ENCODE measurements around the gene USF1.
A peak's percentile ranks its signal among the peaks of the same experiment; 100 is the strongest.
"Not testable (repeated sequence)": the region's sequence is repeated elsewhere in the genome, so short reads cannot be mapped to it uniquely, and the experiment has no call there.

USF1 gene

DNA sequence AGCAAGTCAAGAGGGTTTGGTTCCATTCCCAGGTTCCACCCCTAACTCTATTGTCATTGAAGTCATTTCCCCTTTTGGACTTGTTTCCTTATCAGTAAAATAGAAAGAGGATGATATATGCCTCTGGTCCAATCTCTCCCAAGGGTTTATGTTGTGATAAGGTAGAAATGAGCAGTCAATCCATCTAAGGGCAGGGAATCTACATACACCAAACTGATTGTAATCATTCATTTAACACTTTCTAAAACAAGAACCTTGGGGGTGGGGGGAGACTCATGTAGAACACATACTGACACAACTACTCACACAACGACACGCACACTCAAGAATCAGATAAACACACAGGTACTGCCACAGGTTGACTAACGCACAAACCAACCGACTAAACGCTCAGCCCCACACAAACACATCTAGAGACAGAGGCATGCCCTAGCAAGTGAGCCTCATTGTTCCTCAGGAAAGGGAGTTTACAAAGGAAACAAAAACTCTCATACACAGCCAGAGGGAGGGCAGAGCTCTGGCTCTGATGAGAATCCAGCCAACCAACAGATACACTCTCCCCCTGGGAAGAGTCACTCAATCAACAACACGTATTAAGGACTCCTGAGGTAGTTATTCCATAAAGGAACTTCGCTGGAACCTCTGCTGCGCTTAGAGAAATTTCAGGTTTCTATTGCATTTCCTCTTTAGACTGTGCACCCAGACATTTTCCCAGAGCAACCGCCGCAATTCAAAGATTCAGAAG is 25.9 kb downstream of the USF1 start:
- no peak for DNase-seq (ENCODE audit: low spot score)

DNA sequence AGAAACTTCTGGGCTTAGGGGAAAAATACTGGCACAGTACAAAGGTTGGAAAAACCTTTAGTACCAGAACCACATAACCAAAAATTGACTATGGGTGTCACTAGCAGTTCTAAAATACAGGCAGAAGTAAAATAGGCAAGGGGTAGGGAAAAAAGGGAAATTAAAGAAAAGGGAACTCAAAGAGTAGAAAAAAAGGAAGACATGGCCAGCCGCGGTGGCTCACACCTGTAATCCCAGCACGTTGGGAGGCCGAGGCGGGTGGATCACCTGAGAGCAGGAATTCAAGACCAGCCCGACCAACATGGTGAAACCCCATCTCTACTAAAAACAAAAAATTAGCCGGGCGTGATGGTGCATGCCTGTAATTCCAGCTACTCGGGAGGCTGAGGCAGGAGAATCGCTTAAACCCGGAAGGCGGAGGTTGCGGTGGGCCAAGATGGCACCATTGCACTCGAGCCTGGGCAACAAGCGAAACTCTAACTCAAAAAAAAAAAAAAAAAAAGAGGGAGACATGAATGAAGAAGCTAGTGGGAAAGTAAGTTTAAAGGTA is 26.6 kb downstream of the USF1 start:
- DNase-seq (ENCODE audit: low spot score): not testable (repeated sequence)

DNA sequence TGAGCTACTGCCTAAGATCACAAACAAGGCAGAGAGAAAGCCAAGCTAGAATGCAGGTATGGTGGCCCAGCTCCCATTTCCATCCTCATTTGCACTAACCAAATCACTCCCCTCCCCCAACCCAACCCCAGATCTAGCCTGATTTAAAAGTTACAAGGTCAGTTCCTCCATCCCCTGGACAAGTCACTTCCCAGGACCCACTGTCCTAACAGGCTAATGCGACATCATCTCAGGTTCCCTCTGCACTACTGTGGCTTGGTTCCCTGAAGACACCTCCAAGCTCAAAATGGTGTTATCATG is 27.2 kb downstream of the USF1 start:
- no peak for DNase-seq (ENCODE audit: low spot score)

DNA sequence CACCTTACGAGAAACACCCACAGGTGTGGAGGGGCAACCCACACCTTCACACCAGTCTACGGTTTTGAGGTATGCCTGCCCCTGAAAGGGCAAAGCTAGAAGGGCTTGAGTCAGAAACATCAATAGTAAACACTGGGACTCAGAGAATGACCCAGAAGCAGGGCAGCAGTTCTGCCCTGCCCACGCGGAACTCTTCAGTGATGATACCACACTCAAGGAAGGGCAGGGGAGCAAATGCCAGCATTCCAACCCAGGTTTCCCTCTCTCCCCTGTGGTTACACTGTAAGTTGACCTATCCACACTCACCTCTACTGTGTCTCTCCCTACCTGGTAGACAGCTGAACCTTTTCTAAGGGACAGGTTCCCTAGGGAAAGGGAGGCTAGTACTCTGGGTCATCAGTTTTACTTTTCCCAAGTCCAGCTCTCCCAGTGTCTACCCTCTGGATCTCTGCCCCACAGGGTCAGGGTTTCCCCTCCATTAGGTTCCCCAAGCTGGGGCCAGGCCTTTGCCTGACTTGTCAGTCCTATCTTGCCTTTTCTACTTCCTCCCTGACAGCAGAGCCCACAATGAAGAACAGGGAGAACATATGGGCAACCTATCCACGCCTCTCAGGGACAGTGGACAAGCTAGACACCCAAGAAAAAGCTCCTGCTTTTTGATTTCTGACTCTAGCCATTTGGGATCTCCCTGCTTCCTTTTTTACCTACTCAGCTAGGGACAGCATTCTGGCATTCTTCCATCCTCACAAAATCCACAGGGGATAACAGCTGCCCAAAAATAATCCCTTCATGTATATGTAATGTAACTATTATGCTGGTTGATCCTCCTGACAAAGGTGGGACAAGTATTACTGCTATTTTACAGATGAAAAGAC is 27.8 kb downstream of the USF1 start:
- DNase-seq (ENCODE audit: low spot score): no peak

DNA sequence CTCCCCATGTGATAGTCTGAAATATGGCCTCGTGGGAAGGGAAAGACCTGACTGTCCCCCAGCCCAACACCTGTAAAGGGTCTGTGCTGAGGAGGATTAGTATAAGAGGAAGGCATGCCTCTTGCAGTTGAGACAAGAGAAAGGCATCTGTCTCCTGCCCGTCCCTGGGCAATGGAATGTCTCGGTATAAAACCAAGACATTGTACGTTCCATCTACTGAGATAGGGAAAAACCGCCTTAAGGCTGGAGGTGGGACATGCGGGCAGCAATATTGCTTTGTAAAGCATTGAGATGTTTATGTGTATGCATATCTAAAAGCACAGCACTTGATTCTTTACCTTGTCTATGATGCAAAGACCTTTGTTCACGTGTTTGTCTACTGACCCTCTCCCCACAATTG is 28.6 kb downstream of the USF1 start:
- DNase-seq (ENCODE audit: low spot score): not testable (repeated sequence)

DNA sequence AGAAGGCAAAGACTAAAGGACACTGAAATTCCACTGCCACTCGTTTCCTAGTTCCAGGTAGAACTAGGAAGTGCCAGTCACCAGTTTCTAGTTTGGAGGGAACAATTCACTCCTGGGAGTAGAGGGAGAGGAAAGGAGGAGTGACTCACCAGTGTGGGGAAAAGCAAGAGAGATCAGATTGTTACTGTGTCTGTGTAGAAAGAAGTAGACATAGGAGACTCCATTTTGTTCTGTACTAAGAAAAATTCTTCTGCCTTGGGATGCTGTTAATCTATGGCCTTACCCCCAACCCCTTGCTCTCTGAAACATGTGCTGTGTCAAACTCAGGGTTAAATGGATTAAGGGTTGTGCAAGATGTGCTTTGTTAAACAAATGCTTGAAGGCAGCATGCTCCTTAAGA is 29.1 kb downstream of the USF1 start:
- DNase-seq (ENCODE audit: low spot score): not testable (repeated sequence)

DNA sequence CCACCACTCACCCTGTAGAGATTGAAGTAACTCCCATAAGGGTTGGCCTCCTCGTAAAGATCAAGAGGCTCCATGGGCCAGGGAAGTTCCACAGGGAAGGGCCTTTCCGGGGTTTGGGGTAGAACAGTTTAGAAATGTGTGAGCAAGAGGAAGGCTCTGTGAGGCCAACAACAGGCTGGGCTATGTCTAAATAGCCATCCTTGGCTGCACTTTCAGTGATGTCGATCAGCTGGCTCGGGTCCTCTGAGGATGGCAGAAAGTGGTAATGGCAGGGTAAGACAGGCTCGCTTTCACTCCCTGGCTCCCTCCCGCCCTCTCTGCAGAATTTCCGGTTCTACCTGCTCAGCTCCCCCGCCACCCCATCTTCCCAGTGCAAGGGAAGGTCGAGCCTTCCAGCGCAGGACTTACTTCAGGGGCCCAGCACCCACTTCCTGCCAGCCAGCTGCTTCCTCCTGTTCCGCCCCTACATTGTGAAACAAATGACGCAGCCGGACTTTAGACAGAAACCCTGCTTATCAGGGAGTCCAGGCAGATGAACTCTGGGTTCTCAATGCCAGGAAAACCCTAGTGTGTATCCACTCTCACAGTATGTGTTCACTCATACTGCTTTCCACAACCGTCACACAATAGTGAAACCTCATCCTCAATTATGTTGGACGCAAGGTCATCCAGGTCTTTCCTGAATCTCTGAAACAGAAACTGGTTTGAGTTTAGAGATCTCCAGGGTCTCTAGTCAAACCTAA is 32.1 kb downstream of the USF1 start:
- DNase-seq (ENCODE audit: low spot score): peak; percentile 54

DNA sequence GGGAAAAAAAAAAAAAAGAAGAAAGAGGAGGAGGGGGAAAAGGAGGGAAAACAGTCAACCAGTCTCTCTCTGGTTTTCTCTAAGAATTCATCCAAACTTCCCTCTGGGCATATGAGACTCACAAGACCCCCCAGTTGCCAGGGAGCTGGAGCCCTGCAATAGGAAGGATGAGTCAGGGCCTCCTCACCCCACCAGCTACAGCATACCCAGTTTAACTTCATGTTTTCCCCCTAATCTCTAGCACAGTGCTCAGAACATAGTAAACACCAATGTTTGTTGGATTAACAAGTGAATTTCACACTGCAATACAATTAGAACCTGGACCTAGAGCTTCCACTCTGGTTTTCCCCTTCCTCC is 32.7 kb downstream of the USF1 start:
- no peak for DNase-seq (ENCODE audit: low spot score)

DNA sequence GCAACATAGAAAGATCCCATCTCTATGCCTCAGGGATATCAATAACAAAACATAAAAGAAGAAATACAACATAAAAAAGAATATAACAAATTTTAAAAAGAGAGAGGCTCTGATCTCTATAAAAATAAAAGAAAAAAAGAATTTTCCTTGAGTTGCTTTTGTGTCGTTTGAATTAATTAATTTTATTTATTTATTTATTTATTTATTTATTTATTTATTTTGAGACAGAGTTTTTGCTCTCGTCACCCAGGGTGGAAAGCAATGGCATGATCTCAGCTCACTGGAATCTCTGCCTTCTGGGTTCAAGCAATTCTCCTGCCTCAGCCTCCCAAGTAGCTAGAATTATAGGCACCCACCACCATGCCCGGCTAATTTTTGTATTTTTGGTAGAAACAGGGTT is 33.4 kb downstream of the USF1 start:
- DNase-seq (ENCODE audit: low spot score): no peak

DNA sequence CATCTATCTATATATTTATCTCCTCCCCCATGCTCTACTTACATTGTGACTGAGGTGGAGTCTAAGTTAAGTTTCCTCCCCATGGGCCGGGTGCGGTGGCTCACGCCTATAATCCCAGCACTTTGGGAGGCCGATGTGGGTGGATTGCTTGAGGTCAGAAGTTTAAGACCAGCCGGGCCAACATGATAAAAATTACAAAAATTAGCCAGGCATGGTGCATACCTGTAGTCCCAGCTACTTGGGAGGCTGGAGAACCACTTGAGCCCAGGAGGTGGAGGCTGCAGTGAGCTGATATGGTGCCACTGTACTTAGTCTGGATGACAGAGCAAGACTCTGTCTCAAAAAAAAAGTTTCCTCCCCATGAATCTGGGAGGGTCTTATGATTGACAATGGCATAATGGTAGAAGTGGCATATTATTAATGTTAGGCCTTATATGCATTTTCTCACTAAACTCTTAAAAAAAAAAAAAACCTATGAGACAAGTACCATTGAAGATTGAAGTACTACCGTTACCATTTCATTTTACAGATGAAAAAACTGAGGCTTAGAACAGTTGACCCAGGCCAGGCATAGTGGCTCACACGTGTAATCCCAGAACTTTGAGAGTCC is 36.1 kb downstream of the USF1 start:
- no peak for DNase-seq (ENCODE audit: low spot score)

DNA sequence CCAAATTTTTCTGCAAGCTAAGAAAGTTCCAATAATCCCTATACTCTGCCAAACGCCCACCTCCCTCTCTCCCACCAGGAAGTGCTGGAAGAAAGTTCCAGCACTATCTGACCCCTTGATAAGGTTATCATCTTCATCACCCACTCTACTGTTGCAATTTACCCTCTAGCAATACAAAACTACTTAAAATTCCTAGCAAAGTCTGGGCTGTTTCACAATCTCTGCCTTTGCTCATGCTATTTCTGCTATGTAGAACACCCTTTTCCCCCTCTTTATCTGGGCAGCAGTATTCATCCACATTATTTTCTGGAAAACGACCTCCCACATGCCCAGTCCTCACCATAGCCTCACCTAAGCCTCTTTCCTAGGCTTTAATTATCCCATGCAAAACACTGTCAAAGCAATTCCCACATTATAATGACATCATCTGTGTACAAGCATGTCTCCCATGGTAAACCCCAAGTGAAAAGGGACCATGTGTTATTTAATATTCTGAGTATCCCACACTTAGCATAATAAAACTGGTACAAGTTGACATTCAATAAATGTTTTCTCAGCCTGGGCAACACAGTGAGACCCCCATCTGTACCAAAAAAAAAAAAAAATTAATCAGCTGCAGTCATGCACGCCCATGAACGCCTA is 36.8 kb downstream of the USF1 start:
- no peak for DNase-seq (ENCODE audit: low spot score)

DNA sequence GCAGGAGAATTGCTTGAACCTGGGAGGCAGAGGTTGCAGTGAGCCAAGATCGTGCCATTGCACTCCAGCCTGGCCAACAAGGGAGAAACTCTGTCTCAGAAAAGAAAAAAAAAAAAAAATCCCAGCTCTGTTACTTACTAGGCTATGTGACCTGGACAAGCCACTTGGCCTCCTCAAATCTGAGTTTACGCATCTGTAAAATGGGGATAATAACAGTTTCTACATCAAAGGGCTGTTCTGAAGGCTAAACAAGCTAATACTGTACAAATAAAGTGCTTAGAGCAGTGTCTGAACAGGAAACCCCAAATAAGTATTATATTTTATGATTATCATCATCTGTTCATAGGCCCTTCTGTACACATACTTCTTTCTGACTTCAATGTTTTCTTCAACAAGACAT is 38.4 kb downstream of the USF1 start:
- DNase-seq (ENCODE audit: low spot score): no peak

DNA sequence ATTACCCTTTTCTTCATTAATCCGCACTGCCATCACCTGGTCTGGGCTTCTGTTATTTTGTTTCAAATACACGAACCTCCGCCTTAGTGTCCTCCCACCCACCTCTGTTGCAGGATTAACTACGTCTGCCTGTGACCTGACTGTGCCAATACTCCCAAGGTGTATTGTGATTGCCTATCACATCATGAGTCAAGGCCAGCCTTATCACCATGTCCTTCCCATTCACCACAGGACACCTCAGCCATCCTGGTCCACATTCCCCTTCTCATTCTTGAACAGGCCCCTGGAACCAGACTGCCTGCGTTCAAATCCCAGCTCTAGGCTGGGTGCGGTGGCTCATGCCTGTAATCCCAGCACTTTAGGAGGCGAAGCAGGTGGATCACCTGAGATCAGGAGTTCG is 39.2 kb downstream of the USF1 start:
- DNase-seq (ENCODE audit: low spot score): no peak

DNA sequence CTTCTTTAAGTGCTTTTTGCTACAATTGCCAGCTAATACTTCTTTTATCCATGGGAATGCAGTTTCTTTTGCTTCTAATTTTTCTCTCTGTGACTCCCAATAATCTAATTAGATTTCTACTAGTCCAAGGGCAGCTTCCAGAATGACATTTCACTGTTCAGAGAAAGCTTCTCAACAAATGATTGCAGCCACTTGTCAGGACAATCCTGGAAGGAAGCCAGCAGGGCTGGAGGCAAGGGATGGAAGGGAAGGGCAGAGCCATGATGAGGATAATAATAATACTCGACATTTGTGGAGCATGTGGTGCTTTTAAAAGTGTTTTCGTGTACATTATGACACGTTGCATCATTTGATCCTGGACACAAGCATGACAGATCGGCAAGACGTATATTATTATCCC is 44.3 kb downstream of the USF1 start:
- DNase-seq (ENCODE audit: low spot score): no peak

DNA sequence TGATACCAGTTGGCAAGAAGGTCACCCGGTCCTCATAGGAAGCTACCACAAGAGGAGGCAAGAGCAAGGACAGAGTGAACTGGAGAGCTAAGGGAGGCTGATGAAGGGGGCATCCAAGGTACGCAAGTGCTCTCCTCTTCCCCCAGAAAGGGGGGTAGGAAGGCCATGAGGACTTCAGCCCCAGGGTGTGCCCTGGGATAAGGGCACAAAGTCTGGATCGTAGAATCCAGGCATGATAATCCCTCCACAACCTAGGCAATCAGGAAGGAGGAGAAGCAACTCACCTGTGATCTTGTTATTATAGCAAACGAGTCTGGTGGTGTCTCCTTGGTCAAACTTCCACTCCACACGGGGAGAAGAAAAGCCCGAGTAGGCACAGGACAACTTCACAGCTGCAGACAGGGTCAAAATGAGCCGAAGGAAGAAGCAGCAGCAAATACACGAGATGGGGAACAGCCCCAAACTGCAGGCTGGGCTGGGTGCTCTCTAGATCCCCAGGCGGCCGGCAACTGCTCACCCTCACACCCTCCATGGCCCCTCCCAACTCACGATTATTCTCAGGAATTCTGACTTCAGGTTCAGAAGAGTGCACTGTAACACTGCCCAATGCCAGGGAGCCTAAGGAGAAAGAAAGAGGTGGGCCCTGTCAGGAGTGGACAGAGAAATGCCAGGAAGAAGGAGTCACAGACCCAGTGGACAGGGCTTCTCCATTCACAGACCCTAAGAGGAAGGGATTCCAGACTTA is 44.9 kb downstream of the USF1 start:
- DNase-seq (ENCODE audit: low spot score): no peak

DNA sequence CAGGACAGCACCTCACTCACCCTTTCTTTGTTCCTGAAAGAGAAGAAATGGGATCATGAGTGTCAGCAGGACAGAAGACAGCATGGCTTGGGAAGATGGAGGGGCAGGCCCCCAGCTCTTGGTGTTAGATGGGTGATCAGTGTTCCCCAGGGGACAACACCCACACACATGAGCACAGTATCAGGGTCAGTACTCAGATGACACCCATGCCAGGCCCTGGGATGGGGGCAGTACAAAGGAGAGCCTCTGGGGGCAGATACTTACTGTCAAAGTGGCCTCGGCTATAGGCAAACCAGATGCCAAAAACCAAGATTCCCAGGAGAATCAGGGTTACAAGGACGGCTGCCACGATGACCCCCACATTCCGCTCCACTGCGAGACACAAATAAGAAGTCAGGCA is 46.4 kb downstream of the USF1 start:
- no peak for DNase-seq (ENCODE audit: low spot score)

DNA sequence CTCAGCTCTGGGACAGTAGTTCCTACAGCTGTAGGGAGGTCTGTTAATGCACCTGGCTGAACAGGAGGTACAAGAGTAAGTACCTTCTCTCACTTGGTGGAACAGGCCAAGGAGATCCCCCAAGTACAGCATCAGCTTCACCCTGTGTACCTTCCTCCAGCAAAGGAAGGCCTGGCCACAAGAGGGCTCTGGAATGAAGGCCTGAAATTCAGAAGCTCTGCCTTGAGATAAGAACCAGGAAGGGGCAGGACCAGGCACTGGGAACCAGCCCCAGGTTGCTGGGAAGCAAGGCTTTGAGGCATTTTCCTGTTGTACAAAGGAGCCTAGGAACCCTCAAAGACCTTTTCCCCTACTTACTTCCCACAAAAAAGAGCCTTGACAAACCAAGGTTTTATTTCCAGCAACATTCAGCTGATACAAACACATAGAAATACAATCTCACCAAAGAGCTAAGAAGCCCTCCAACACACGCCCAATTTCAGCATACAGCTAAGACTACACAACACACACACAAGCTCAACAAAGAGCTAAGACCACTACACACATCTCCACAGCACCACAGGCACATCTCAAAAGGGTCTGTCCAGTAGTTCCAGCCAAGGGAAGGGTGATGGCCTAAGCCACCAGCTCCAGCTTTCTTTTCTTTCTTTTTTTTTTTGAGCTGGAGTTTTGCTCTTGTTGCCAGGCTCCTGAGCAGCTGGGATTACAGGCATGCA is 48.3 kb downstream of the USF1 start:
- DNase-seq (ENCODE audit: low spot score): peak; percentile 74

DNA sequence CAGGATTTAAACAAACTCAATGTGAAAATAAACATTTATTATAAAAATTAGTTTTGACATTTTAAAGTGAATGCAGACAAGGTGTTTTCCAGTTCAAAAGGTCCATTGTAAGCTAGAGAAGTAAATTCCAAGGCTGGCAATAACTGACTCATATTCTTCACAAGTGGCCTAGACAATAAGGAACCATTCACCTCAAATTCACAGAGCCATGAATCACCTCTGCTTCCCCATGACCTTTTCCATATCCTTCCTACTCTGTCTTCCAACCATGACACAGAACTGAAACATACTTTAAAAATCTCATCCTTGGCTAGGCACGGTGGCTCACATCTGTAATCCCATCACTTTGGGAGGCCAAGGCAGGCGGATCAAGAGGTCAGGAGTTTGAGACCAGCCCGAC is 49.6 kb downstream of the USF1 start:
- no peak for DNase-seq (ENCODE audit: low spot score)

DNA sequence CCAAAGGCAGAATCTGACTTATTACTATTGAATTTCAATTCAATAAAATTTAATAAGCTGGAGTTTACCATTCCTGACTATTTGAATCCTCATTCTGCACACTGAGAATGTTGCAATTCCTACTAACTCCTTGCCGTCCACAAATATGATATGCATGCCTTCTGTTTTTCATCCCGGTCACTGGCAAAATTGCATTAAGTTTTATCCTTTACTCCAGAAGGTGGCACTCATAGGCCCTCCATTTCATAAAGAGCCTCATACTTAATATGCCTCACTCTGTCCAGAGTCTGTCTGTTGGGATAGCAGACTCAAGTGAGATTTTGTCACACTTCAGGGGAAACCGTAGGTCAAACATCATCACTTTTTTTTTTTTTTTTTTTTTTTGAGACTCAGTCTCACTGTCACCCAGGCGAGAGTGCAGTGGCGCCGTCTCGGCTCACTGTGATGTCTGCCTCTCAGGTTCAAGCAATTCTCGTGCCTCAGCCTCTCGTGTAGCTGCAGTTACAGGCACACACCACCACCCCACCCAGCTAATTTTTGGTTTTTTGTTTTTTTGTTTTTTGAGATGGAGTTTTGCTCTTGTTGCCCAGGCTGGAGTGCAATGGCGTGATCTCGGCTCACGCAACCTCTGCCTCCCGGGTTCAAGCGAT is 52.1 kb downstream of the USF1 start:
- peak; percentile 36 for DNase-seq (ENCODE audit: low spot score)

DNA sequence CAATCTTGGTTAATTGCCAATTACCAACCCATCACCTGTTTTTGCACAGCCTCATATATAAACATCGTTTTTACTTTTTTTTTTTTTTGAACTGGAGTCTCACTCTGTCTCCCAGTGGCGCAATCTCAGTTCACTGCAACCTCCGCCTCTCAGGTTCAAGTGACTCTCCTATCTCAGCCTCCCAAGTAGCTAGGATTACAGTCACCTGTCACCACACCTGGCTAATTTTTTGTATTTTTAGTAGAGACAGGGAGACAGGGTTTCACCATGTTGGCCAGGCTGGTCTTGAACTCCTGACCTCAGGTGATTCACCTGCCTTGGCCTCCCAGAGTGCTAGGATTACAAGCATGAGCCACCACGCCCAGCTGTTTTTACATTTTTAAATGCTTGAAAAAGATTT is 53.7 kb downstream of the USF1 start:
- DNase-seq (ENCODE audit: low spot score): not testable (repeated sequence)

Data from AG08396 (cell line).